BLaER1 treated with 17β-estradiol and CSF1 and Interleukin-3, amounts not matched to agents 10 nM and 100 nM (cell line): ENCODE results near the gene DDX20.
"Not testable (repeated sequence)": the region's sequence is repeated elsewhere in the genome, so short reads cannot be mapped to it uniquely, and the experiment has no call there.

ENCODE experiments used
- H3K27ac ChIP-seq, 11 experiments: shearing (Covaris generic); formaldehyde crosslinking; 2 replicates each; pipeline ENCODE4 v1.8.1; 2022
- H3K27me3 ChIP-seq, 11 experiments: shearing (Covaris generic); formaldehyde crosslinking; 2 replicates each; pipeline ENCODE4 v1.8.1; 2022
- H3K36me3 ChIP-seq, 11 experiments: shearing (Covaris generic); formaldehyde crosslinking; 2 replicates each; pipeline ENCODE4 v1.8.1; 2022
- H3K4me1 ChIP-seq, 10 experiments: shearing (Covaris generic); formaldehyde crosslinking; 2 replicates each; pipeline ENCODE4 v1.8.1; 2022
- H3K4me2 ChIP-seq, 11 experiments: shearing (Covaris generic); formaldehyde crosslinking; 2 replicates each; pipeline ENCODE4 v1.8.1; 2022
- H3K4me3 ChIP-seq, 10 experiments: shearing (Covaris generic); formaldehyde crosslinking; 2 replicates each; pipeline ENCODE4 v1.8.1; 2022
- H3K9ac ChIP-seq, 11 experiments: shearing (Covaris generic); formaldehyde crosslinking; 2 replicates each; pipeline ENCODE4 v1.8.1; 2022
- H3K9me3 ChIP-seq, 11 experiments: shearing (Covaris generic); formaldehyde crosslinking; replicated peaks in 1 of 11; 2 replicates each; pipeline ENCODE4 v1.8.1; 2022
- H4K20me1 ChIP-seq, 11 experiments: shearing (Covaris generic); formaldehyde crosslinking; 2 replicates each; pipeline ENCODE4 v1.8.1; 2022
- Cebpa-rat ChIP-seq, 11 experiments: shearing (Covaris generic); IDR thresholded peaks; 2 replicates each; pipeline ENCODE4 v1.8.1; 2022

DDX20 gene

GRCh38 chr1:111798580-111798979 is 42.9 kb downstream of the DDX20 start:
- Histone ChIP-seq H3K4me2 (no peak overlapping the region), H3K27me3 (no peaks in the 10 kb centered on the region), H3K4me1 (no peaks in the 10 kb centered on the region)

GRCh38 chr1:111799722-111800121 is 44.0 kb downstream of the DDX20 start:
- not testable (repeated sequence) for H3K4me1 ChIP-seq, H3K27me3 ChIP-seq, H3K4me3 ChIP-seq, H3K36me3 ChIP-seq, H3K9me3 ChIP-seq, H3K9ac ChIP-seq, H4K20me1 ChIP-seq, H3K4me2 ChIP-seq, H3K27ac ChIP-seq

More at GRCh38 chr1:111798580-111798979, 42.9 kb downstream of the DDX20 start:
- H3K9me3 ChIP-seq = no peaks in the 10 kb centered on the region; a peak in 1 of 22 replicates
- H3K27ac ChIP-seq = no peak overlapping the region
- TF ChIP-seq Cebpa-rat (IDR thresholded peaks at IDR 0.05) = no peak
- no peaks in the 10 kb centered on the region for H4K20me1 ChIP-seq
- no peaks in the 10 kb centered on the region for H3K36me3 ChIP-seq
- H3K9ac ChIP-seq = no peak overlapping the region
- no peak overlapping the region for H3K4me3 ChIP-seq

GRCh38 chr1:111801071-111801850 is 45.6 kb downstream of the DDX20 start:
- H3K27ac ChIP-seq = no peak overlapping the region
- H3K9me3 ChIP-seq = no peaks in the 10 kb centered on the region; a peak in 1 of 22 replicates
- no peak overlapping the region for H3K4me2 ChIP-seq
- no peak for TF ChIP-seq Cebpa-rat (IDR thresholded peaks at IDR 0.05)
- peaks cover 0 to 7% (median 0%) of the 10 kb centered on the region in 10 experiments; a peak in 2 of 20 replicates for H3K4me1 ChIP-seq
- no peak overlapping the region for H3K9ac ChIP-seq
- no peaks in the 10 kb centered on the region for H4K20me1 ChIP-seq
- H3K36me3 ChIP-seq = no peaks in the 10 kb centered on the region
- no peaks in the 10 kb centered on the region for H3K27me3 ChIP-seq
- no peak overlapping the region for H3K4me3 ChIP-seq

GRCh38 chr1:111802110-111802509 is 46.4 kb downstream of the DDX20 start:
- no peaks in the 10 kb centered on the region for H3K36me3 ChIP-seq
- H3K9ac ChIP-seq = no peak overlapping the region
- no peaks in the 10 kb centered on the region for H4K20me1 ChIP-seq
- no peaks in the 10 kb centered on the region for H3K27me3 ChIP-seq
- no peak overlapping the region for H3K27ac ChIP-seq
- no peaks in the 10 kb centered on the region; a peak in 1 of 22 replicates for H3K9me3 ChIP-seq
- no peak for TF ChIP-seq Cebpa-rat (IDR thresholded peaks at IDR 0.05)
- peaks cover 0 to 7% (median 0%) of the 10 kb centered on the region in 10 experiments; a peak in 2 of 20 replicates for H3K4me1 ChIP-seq
- no peak overlapping the region for H3K4me2 ChIP-seq
- no peak overlapping the region for H3K4me3 ChIP-seq

- H3K4me2 ChIP-seq = no peak overlapping the region
- no peaks in the 10 kb centered on the region for H4K20me1 ChIP-seq
- TF ChIP-seq Cebpa-rat (IDR thresholded peaks at IDR 0.05) = no peak
- H3K9me3 ChIP-seq = no peaks in the 10 kb centered on the region; a peak in 1 of 22 replicates
- H3K4me1 ChIP-seq = peaks cover 0 to 7% (median 0%) of the 10 kb centered on the region in 10 experiments; a peak in 2 of 20 replicates
- H3K9ac ChIP-seq = no peak overlapping the region
- H3K4me3 ChIP-seq = no peak overlapping the region
- no peaks in the 10 kb centered on the region for H3K36me3 ChIP-seq
- no peaks in the 10 kb centered on the region for H3K27me3 ChIP-seq
- H3K27ac ChIP-seq = no peak overlapping the region
Measured at GRCh38 chr1:111802984-111803383, 47.3 kb downstream of the DDX20 start.

- no peaks in the 10 kb centered on the region for H4K20me1 ChIP-seq
- H3K4me1 ChIP-seq = peaks cover 0 to 7% (median 0%) of the 10 kb centered on the region in 10 experiments; a peak in 2 of 20 replicates
- no peaks in the 10 kb centered on the region for H3K36me3 ChIP-seq
- no peaks in the 10 kb centered on the region for H3K27me3 ChIP-seq
- no peak overlapping the region for H3K9ac ChIP-seq
- no peak overlapping the region for H3K4me2 ChIP-seq
- TF ChIP-seq Cebpa-rat (IDR thresholded peaks at IDR 0.05) = no peak
- H3K9me3 ChIP-seq = no peaks in the 10 kb centered on the region; a peak in 1 of 22 replicates
- no peak overlapping the region for H3K4me3 ChIP-seq
- H3K27ac ChIP-seq = no peak overlapping the region
Measured at GRCh38 chr1:111803951-111804350, 48.2 kb downstream of the DDX20 start.

- no peaks in the 10 kb centered on the region for H3K9me3 ChIP-seq
- H3K4me3 ChIP-seq = no peak overlapping the region
- no peak for TF ChIP-seq Cebpa-rat (IDR thresholded peaks at IDR 0.05)
- no peak overlapping the region for H3K4me2 ChIP-seq
- no peak overlapping the region for H3K9ac ChIP-seq
- H3K27ac ChIP-seq = no peak overlapping the region
- H4K20me1 ChIP-seq = no peaks in the 10 kb centered on the region
- H3K4me1 ChIP-seq = peaks cover 0 to 7% (median 0%) of the 10 kb centered on the region in 10 experiments; a peak in 2 of 20 replicates
- no peaks in the 10 kb centered on the region for H3K27me3 ChIP-seq
- H3K36me3 ChIP-seq = no peaks in the 10 kb centered on the region
Measured at GRCh38 chr1:111804776-111805175, 49.1 kb downstream of the DDX20 start.

GRCh38 chr1:111805251-111805650 is 49.5 kb downstream of the DDX20 start:
- Histone ChIP-seq H3K4me1 (peaks cover 0 to 7% (median 0%) of the 10 kb centered on the region in 10 experiments; a peak in 2 of 20 replicates), H3K9ac (no peak overlapping the region), H3K27me3 (no peaks in the 10 kb centered on the region), H3K4me2 (no peak overlapping the region), H4K20me1 (no peaks in the 10 kb centered on the region), H3K9me3 (no peaks in the 10 kb centered on the region), H3K27ac (no peak overlapping the region), H3K4me3 (no peak overlapping the region), H3K36me3 (no peaks in the 10 kb centered on the region)
- TF ChIP-seq Cebpa-rat (IDR thresholded peaks at IDR 0.05) = no peak

GRCh38 chr1:111811891-111812290 is 56.2 kb downstream of the DDX20 start:
- H3K4me2 ChIP-seq = no peak overlapping the region
- no peak for TF ChIP-seq Cebpa-rat (IDR thresholded peaks at IDR 0.05)
- no peaks in the 10 kb centered on the region for H3K36me3 ChIP-seq
- H3K27me3 ChIP-seq = no peaks in the 10 kb centered on the region
- H3K9ac ChIP-seq = no peak overlapping the region
- no peaks in the 10 kb centered on the region; a peak in 1 of 22 replicates for H4K20me1 ChIP-seq
- H3K27ac ChIP-seq = no peak overlapping the region
- H3K9me3 ChIP-seq = no peaks in the 10 kb centered on the region
- H3K4me3 ChIP-seq = no peak overlapping the region
- no peaks in the 10 kb centered on the region for H3K4me1 ChIP-seq

- Histone ChIP-seq H3K4me2 (no peak overlapping the region), H3K9ac (no peak overlapping the region), H3K27me3 (no peaks in the 10 kb centered on the region), H3K4me3 (no peak overlapping the region), H3K36me3 (no peaks in the 10 kb centered on the region), H3K9me3 (no peaks in the 10 kb centered on the region), H3K4me1 (no peaks in the 10 kb centered on the region), H4K20me1 (no peaks in the 10 kb centered on the region; a peak in 1 of 22 replicates), H3K27ac (no peak overlapping the region)
- TF ChIP-seq Cebpa-rat (IDR thresholded peaks at IDR 0.05) = no peak
Measured at GRCh38 chr1:111812306-111812705, 56.6 kb downstream of the DDX20 start.
